ENCODE measurements around the gene TXNL4A.

The TXNL4A gene

GRCh38 chr18:79988451-79989194 is at the start of gene TXNL4A:
Gene TXNL4A (minus strand): TSS chr18:79988563. CDS start chr18:79988392, 171 bp downstream.
- Histone ChIP-seq H3K4me3 (ENCODE audit: low read length) (peak within 1 kb of the TSS; percentile 96), H3K79me2 (ENCODE audit: low read length) (peaks cover 46% of the 10 kb centered on the region), H3K9me3 (replicated peaks; ENCODE audit: insufficient read depth, low read length) (no peaks in the 10 kb centered on the region), H3K4me2 (ENCODE audit: low read depth, low read length) (peak within 1 kb of the TSS; percentile 82), H4K20me1 (ENCODE audit: insufficient read depth, low read length) (no peaks in the 10 kb centered on the region), H3K4me1 (ENCODE audit: low read length) (no peaks in the 10 kb centered on the region), H3K9me2 (replicated peaks; ENCODE audit: insufficient read depth, low read length) (no peaks in the 10 kb centered on the region), H3K36me3 (replicated peaks; ENCODE audit: insufficient read depth, low read length) (peaks cover 12% of the 10 kb centered on the region; the same call in 1 of the 2 replicates), H3K27ac (ENCODE audit: low read length) (peak within 1 kb of the TSS; percentile 65; the same call in 1 of the 2 replicates), H3K27me3 (replicated peaks; ENCODE audit: insufficient read depth, low read length) (no peaks in the 10 kb centered on the region), H3K9ac (ENCODE audit: low read length) (peak within 1 kb of the TSS; percentile 86), H2AFZ (ENCODE audit: low read length) (peak within 1 kb of the TSS; percentile 93), H3F3A (ENCODE audit: insufficient read depth, low read length) (no peaks in the 10 kb centered on the region)
- peak; percentile 94 for DNase-seq
- no peak for TF ChIP-seq CTCF (IDR thresholded peaks at IDR 0.05; ENCODE audit: low read length)

- Histone ChIP-seq H3K4me3 (ENCODE audit: low read length) (no peak overlapping the region), H3K4me1 (ENCODE audit: low read length) (0 out of 2 replicates have a peak, but pooled peaks cover 4% of the 10 kb centered on the region), H3K36me3 (replicated peaks; ENCODE audit: insufficient read depth, low read length) (peaks cover 9% of the 10 kb centered on the region; the same call in 1 of the 2 replicates), H4K20me1 (ENCODE audit: insufficient read depth, low read length) (no peaks in the 10 kb centered on the region), H3K27ac (ENCODE audit: low read length) (no peak overlapping the region), H3K79me2 (ENCODE audit: low read length) (peaks cover 20% of the 10 kb centered on the region), H3F3A (ENCODE audit: insufficient read depth, low read length) (no peaks in the 10 kb centered on the region), H3K27me3 (replicated peaks; ENCODE audit: insufficient read depth, low read length) (no peaks in the 10 kb centered on the region), H2AFZ (ENCODE audit: low read length) (no peak overlapping the region), H3K9me2 (replicated peaks; ENCODE audit: insufficient read depth, low read length) (no peaks in the 10 kb centered on the region), H3K9me3 (replicated peaks; ENCODE audit: insufficient read depth, low read length) (no peaks in the 10 kb centered on the region), H3K4me2 (ENCODE audit: low read depth, low read length) (no peak overlapping the region), H3K9ac (ENCODE audit: low read length) (no peak overlapping the region)
- DNase-seq: no peak
- TF ChIP-seq EZH2phosphoT487 (IDR thresholded peaks at IDR 0.05; ENCODE audit: low read length) (no peak), CTCF (IDR thresholded peaks at IDR 0.05; ENCODE audit: low read length) (no peak), EZH2 (optimal IDR thresholded peaks at IDR 0.05; ENCODE audit: low read depth, low read length) (no peak)
Observed at GRCh38 chr18:80037300-80037699, 48.9 kb upstream of the TXNL4A start.

GRCh38 chr18:80035997-80036396 is 47.6 kb upstream of the TXNL4A start:
- Histone ChIP-seq H2AFZ (ENCODE audit: low read length) (no peak overlapping the region), H3K9me2 (replicated peaks; ENCODE audit: insufficient read depth, low read length) (no peaks in the 10 kb centered on the region), H3K79me2 (ENCODE audit: low read length) (peaks cover 20% of the 10 kb centered on the region), H3K9me3 (replicated peaks; ENCODE audit: insufficient read depth, low read length) (no peaks in the 10 kb centered on the region), H3F3A (ENCODE audit: insufficient read depth, low read length) (no peaks in the 10 kb centered on the region), H3K36me3 (replicated peaks; ENCODE audit: insufficient read depth, low read length) (peaks cover 5% of the 10 kb centered on the region; the same call in 1 of the 2 replicates), H3K4me1 (ENCODE audit: low read length) (0 out of 2 replicates have a peak, but pooled peaks cover 4% of the 10 kb centered on the region), H3K4me2 (ENCODE audit: low read depth, low read length) (0 out of 2 replicates have a peak overlapping the region, but pooled peaks have one; percentile 77), H3K9ac (ENCODE audit: low read length) (no peak overlapping the region), H3K4me3 (ENCODE audit: low read length) (no peak overlapping the region), H4K20me1 (ENCODE audit: insufficient read depth, low read length) (no peaks in the 10 kb centered on the region), H3K27ac (ENCODE audit: low read length) (no peak overlapping the region), H3K27me3 (replicated peaks; ENCODE audit: insufficient read depth, low read length) (no peaks in the 10 kb centered on the region)
- no peak for TF ChIP-seq EZH2phosphoT487 (IDR thresholded peaks at IDR 0.05; ENCODE audit: low read length)
- no peak for TF ChIP-seq EZH2 (optimal IDR thresholded peaks at IDR 0.05; ENCODE audit: low read depth, low read length)
- TF ChIP-seq CTCF (IDR thresholded peaks at IDR 0.05; ENCODE audit: low read length): no peak
- DNase-seq: no peak
